NCI-H2107 treated with DMSO at 0.1 percent for 48 hours (cell line): ENCODE data around the gene TBCCD1.
A peak's percentile ranks its signal among the peaks of the same experiment; 100 is the strongest.

Source experiments
- DNase-seq: peaks from one replicate; lab custom pipeline; 2025; ENCODE audit not compliant: unreplicated experiment; lab: John Stamatoyannopoulos, UW

The TBCCD1 gene, protein sequence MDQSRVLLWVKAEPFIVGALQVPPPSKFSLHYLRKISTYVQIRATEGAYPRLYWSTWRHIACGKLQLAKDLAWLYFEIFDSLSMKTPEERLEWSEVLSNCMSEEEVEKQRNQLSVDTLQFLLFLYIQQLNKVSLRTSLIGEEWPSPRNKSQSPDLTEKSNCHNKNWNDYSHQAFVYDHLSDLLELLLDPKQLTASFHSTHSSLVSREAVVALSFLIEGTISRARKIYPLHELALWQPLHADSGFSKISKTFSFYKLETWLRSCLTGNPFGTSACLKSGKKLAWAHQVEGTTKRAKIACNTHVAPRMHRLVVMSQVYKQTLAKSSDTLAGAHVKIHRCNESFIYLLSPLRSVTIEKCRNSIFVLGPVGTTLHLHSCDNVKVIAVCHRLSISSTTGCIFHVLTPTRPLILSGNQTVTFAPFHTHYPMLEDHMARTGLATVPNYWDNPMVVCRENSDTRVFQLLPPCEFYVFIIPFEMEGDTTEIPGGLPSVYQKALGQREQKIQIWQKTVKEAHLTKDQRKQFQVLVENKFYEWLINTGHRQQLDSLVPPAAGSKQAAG

DNA sequence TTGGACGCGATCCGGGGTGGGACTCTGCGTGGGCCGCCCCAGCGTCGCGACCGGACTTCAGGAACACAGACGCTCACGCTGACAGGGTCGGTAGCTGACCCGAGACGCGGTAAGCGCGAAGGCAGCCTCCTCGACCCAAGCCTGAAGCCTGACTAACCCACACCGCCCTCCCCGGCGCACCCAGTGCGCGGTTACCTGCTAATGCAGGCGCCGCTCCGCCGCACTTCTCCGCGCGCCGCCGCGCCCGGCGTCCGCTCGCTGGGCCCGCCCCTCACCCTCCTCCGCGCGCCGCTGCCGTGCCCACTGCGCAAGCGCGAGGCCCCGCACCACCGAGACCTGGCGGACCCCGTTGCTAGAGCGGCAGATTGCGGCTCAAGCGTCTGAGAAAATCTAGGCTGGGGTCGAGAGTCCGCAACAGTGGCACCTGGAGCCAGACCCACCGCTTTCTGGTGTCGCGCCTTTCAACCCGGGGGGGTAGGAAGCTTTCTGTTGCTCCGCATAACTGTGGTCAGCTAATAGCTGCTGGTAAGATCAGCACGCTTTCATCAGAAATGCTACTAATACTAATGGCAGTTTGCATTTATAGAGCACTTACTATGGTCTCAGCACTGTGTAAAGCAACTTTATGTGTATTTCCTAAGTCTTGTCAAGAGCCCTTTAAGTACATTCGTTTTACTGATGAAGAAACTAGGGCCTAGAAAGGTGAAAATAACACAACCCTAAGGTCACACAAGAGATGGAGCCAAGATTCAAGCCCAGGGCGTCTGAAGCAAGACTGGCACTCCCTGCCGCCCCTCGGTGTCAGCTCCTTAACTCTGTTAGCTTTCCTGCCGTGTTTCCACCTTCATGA is at the start of gene TBCCD1:
Gene TBCCD1 (minus strand): TSS at position 268 of the 850 bp plus-strand sequence. CDS start 3,010 bp downstream, outside the sequence.
- peak; percentile 94 for DNase-seq

DNA sequence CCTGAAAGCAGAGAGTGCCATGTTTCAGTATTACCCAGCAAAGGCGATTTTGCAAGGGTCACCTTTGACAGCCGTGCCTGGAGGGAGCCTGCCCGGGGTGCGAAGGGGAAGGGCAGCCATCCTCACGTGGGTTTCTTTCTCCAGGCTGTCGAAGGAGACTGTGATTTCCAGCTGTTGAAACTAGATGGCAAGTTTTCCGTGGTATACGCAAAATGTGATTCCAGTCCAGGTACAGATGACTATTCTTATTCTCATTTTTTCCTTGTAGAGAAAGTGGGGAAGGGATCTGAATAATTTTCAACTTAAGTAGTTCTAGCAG is 49.1 kb upstream of the TBCCD1 start:
- no peak for DNase-seq

DNA sequence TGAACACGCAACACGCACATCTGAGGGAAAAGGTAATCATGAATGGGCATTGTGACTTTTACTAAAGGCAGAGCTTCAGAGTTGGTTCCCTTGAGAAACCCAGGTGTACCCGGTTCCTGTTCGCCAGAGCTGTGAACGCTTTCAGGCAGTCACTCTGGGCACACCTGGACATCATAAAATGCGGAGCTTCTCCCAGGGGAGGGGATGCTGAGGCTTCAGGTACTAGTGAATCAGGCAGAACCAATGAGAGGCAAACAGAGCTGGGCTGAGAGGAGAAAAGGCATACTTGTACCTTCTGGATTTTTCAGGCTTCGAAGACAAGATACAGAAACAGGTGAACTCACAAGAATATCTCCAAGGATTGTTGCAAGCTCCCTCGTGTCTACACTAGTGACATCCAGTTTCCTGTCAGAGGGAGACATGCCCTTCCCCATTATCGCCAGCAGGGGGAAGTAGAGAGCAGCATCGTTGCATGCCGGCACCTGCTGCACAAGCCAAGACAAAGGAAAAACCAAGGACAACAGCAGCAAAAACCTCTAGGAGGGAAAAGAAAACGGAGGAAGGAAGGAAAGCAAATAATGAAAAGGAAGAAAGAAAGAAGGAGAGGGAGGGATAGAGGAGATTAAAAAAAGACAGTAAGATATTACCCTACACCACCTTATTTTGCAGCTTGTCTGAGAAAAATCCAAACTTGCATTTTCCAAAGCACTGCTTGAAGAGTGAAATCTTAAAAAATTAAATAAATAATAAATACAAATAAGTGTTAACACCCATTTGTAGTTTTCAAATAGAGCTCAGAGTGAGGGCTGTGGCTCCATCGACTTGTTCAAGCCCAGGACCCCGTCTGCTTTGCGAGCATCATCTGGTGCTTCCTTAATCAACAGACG is 47.7 kb upstream of the TBCCD1 start:
- DNase-seq: peak; percentile 97

DNA sequence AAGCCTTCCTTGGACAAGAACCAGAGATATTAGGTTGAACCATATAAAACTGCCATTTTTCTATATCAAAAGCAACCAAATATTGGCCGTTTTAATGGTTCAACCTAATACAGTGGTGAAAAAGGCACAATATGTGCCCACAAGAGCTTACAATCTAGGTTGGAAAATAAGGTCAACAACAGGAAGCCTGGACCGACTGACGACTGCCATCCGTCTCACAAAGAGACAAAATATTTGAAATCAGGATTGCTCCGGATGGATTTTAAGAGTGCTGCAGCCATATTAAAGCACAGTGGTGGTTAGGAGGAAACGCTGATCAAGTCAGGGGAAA is 47.1 kb upstream of the TBCCD1 start:
- no peak for DNase-seq

DNA sequence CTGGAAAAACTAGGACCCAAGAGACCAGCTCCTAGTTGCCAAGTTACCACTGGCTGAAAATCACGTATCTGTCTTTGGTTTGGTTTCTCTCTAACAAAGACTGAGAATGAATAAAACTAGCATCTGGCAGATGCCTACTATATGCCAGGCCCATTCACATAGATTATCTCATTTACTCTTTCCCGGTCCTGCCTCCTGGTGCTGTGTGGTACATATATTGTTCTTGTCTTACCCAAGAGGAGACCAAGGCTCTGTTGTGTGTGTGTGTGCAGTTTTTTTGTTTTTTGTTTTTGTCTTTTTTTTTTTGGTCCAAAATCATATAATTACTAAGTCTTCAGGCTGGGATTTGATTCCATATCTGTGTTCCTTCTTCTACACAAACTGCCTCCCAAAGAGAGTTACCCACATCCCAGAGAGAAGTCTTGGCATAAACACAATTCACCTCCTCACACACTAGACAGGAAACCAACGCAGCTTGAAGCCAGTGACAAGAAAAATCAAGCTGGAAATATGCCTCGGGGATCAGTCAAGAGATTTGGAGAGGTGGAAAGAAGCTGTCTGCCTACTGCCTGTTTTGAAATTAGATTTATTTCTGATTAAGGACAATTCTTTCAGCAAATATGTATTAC is 46.6 kb upstream of the TBCCD1 start:
- DNase-seq: no peak

DNA sequence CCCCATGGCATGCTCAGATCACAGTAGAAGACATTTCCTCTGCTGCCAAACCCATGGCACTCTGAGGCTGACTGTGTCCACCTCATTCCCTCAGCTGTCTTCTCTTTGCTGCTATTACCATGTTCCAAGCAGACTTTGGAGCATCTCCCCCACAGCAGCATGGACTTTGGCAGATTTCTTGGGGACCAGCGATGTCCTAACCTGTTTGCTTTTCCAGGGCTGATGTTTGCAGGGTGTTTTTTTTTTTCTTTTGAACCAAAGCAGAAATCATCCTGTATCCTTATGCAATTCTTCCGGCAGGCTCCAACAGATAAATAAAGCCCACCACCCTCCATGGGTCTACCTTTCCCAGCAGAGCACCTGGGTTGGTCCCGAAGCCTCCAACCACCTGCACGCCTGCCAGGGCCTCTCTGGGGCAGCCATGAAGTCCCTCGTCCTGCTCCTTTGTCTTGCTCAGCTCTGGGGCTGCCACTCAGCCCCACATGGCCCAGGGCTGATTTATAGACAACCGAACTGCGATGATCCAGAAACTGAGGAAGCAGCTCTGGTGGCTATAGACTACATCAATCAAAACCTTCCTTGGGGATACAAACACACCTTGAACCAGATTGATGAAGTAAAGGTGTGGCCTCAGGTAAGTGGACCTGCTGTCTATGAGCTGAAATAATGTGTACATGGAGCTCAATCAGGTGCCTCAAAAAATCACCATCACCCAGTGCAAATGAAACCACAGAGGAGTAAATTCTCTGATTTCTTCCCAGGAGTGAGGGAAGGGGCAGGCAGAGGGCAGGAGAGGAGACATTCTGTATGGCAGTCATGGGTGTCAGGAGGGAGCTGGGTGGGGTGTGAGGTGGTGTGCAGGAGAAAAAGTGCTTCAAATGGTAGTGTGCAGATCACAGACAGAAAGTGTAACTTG is 45.8 kb upstream of the TBCCD1 start, which contains the start of gene AHSG:
Gene AHSG (plus strand): TSS at position 340 of the 916 bp plus-strand sequence. CDS start 82 bp downstream, at position 422.
- no peak for DNase-seq

DNA sequence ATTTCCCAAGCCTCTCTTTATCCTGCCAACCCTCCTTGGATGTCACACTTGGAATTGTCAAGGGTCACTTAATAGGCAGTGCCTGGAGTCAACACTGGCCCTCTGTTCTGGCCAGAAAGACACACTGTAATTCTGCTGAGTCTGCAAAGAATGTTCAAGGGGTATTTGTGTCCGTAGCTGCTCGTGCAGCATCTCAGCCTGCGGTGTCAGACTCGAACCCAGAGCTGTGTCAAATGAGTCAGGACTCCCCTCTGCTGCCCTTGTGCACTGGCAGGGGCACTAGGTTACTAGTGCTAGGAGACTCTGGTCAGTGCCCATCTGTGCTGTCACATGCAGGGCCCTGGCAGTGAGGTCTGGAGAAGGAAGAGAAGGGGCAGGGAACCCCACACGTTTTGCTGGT is 44.9 kb upstream of the TBCCD1 start:
- DNase-seq: no peak

DNA sequence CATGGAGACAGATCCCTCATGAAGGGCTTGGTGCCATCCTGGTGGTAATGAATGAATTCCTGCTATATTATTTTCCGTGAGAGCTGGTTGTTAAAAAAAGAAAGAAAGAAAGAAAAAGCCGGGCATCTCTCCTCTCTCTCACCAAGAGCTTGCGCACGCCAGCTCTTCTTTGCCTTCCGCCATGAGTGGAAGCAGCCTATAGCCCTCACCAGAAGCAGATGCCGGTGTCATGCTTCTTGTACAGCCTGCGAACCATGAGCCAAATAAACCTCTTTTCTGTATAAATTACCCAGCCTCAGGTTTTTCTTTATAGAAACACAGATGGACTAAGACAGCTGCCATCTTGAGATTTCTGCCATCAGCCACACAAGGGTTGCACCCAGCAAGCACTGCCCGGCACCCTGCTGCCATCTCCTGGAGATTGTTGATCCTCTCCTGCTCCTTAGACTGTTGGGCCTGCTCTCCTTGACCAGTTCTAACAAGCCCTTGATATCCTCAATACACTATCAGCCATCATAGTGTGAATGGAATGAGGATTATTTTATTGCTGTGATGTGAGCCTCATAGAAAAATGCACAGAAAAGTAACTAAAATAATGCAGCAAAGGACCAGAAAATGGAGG is 42.2 kb upstream of the TBCCD1 start:
- no peak for DNase-seq

DNA sequence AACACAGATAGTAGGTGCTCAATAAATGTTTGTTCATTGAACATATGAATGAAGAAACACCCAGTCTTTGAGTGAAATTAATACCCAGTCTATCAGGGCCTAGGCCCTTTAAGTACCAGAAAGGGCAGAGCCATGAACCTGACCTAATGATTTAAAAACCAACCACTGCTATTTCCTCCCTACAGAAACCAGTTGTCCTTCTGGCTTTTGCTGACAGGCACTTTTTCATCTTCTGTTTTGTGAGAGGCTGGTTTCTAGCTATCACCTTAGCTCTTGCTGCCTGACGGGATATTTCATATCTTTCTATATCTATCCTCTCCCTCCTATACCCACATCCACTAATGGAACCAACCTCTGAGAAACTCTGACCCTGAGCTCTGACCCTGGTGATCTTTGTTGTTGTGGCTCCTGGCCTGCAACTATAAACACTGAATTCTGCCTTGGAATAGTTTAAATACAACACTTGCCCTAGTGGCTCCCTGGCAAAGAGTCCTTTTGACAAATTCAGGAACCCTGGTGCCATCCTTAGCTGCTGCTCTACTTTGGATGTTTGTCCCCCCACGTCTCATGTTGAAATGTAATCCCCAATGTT is 41.6 kb upstream of the TBCCD1 start:
- no peak for DNase-seq

DNA sequence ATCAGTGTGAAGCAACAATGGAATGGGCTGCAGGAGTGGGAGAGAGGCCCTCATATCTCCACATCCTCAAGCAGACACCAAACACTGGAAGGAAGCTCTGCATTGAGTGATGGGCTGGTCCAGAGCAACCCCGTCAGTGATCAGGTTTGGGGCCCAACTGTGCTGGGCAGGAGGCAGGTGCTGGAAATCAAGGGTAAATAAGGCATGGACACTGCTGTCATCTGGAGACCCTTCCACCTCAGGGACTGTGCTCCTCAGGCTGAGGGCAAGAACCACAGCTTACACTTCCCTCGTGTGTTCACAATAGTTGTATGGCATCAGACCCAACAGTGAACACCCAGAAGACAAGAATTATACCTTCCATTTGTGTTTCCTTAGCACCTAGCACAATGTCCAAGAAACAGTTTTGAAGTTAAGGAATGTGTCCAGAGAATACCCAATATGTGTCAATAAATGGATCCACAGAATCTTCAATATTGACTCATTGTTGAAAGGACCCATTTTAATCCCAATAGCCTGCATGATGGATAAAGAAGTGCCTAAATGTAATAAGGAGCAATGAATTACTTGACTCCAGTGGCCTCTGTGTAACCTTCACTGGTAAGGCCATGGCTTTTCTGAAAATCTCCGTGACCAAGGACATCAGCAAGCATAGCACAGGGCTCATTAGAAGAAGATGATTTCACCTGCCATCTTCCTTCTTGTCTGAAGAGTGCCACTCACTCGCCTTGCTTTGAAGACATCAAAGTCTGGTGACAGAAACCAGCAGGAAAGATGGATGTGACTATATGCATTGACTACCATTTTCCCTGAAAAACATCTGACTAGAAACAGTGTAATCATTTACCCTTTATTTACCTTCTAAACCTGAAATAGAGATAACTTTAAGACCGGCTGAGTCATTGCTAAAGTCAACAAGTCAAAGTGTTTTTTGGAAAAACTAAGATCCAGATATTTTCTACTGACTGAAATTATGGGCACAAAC is 38.7 kb upstream of the TBCCD1 start:
- no peak for DNase-seq

DNA sequence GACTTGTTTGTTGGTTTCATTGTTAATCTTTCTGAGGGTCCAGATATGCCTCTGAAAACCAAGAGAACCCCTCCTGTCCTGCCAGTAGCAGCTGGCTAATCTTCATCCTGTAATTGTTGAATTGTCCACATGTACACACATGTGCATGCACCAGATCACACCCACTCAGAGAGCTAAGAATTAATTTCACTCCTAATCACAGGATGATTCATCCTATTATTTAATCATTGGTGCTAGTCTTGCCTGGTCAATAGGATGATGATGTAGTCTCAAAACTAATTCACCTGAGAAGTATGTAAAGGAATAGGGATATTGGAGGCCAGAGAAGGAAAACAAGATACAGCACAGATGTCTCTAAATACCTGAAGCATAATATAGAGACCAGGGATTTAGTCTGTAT is 37.9 kb upstream of the TBCCD1 start:
- DNase-seq: no peak

DNA sequence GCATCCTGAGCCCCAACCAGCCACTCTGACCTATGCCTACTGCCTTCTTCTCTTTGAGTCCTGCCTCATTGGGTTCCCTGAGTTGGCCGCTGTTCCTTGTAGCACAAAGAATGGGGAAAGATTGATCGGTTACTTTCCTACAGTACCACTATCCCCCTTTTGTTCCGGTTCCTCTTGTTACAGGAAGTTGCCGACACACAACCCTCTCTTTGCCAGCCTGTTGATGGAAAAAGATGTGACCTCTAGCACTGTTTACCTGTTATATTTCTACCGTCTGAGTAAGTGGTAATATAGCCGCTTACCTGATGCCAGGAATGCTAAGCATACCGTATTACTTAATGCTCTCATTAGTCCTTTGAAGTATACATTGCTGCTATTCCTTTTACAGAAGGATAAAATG is 36.0 kb upstream of the TBCCD1 start:
- DNase-seq: no peak

DNA sequence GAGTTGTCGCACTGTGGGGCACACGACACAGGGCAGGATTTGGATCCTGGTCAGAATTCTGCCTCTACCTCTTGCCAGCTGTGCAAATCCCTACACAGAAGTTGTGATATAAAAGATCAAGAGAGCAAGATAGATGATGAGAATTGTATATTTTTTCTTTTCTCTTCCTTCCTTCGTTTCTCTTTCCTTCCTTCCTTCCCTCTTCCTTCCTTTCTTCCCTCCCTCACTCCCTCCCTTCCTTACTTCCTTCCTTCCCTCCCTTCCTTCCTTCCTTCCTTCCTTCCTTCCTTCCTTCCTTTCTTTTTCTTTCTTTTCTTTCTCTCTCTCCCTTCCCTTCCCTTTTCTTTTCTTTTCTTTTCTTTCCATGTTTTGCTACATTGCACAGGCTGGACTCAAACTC is 33.8 kb upstream of the TBCCD1 start:
- no peak for DNase-seq

DNA sequence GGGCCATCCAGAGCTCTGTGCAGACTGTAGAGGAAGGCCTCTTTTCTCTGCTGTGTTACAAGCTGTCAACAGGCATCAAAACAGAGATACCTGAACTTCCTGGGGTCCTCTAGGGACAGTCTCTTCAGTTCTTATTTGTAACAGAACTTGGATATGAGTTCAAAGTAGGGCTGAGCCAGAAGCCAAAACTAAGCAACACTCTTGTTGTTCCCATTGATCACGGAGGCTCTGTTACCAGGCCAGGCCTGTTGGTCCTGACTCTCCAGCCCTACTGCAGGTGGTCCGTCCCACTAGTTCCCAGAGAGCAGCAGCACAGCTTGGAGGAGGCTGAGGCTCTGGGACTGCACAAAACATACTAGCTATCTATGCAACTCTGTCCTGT is 32.6 kb upstream of the TBCCD1 start:
- DNase-seq: no peak

DNA sequence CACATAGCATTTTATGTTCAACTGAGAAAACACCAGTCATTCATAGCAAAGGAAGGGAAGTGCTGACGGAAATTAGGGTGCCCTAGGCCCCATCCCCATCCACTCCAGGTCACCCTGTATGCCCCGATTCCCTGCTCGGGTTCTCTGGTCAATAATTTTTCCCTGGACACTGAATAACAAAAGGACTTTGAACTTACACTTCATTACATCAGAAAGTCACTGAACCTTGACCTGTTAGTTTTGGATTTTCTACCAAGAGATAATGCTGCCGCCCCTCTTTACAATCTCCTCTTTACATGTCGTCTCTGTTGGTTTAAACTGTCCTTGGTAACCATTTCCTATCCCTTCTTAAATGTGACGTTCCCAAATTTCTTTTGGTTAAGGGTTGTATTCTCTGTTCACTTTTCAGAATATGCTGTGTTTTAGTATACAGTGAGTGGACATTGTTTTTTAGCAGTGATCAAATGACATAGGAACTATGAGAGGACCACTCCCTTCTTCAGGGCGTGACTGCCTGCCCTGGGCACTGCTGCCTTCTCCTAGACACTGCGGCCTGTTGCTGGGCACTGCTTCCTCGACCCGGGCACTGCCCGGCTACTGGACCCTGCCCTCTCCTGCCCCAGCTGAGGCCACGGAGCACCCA is 32.1 kb upstream of the TBCCD1 start:
- no peak for DNase-seq

DNA sequence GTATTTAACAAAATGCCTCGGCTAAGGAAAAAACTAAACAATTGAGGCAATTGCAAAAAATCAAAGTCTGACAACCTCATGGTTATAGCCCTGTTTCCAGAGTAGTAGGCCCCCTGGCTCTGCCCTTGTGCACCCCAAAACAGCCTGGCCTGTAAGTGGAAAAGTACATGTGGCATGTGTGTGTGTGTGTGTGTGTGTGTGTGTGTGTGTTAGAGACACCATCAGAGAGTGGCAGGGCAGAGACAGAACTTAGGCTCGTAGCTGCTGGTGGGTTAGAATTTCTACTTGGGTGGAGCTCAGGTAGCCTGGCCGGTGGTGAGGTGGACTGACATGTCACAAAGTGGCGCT is 31.6 kb upstream of the TBCCD1 start:
- no peak for DNase-seq

DNA sequence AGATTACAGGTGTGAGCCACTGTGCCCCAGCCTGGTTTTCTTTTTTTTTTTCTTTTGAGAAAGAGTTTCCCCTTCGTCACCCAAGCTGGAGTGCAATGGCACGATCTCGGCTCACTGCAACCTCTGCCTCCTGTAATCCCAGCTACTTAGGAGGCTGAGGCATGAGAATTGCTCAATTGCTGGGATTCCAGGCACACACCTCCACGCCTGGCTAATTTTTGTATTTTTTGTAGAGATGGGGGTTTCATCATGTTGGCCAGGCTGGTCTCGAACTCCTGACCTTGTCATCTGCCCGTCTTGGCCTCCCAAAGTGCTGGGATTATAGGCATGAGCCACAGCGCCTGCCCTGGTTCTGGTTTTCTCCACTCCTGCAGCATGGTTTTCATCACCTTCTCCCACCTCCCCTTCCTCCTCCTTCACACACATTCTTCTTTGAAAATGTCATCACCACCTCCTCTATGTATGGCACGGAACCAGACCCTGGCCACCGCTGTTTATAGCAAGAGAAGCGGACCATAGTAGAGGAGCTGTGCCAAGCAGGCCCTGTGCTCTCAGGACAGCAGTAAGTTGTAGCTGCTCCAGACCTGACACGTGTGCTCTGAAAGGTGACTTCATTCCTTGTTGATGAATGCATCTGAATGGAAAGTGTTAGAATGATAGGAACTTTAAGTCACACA is 31.1 kb upstream of the TBCCD1 start:
- no peak for DNase-seq
